Mammary microvascular endothelial cell (primary cell): Measurements from ENCODE around the gene XRRA1. TPM values are rescaled to one million over a fixed set of nuclear protein-coding genes. Genes with fewer than 3 reads are reported as not detected.

Source experiments
- total RNA-seq: library from RNA; depleted of rRNA; stranded (reverse); fragments of >200 nt; gene quantifications from 2 replicates; pipeline ENCODE4 v1.2.3, GENCODE V29; 2015

The XRRA1 gene
- 3.2 and 4.7 TPM in 2 replicates for total RNA-seq

GRCh38 chr11:74948898-74949752 lies at the start of gene XRRA1, which contains the start of gene SPCS2:
Gene XRRA1, minus strand, starts transcription at chr11:74949091. Its CDS starts 8,213 bp downstream, at chr11:74940878.
Gene SPCS2, plus strand, starts transcription at chr11:74949266. Its CDS starts 20 bp downstream, at chr11:74949286.

GRCh38 chr11:74988541-74989259 lies 39.8 kb upstream of the XRRA1 start, which contains the start of gene NEU3:
Gene NEU3, plus strand, starts transcription at chr11:74988933. Its CDS starts 128 bp downstream, at chr11:74989061.

Other genes with a start within 250 kb of the XRRA1 start
- gene CHRDL2, start 217.7 kb downstream of the XRRA1 start, total RNA-seq = not detected in 2 replicates
- 19.4 and 20.0 TPM in 2 replicates for gene RNF169, start 200.2 kb downstream of the XRRA1 start, total RNA-seq
- gene SPCS2, start 175 bp upstream of the XRRA1 start, total RNA-seq = 30.4 and 43.7 TPM in 2 replicates
- 3.0 and 3.5 TPM in 2 replicates for gene NEU3, start 39.8 kb upstream of the XRRA1 start, total RNA-seq
- not detected in 2 replicates for gene OR2AT4, start 147.8 kb upstream of the XRRA1 start, total RNA-seq
- gene SLCO2B1, start 202.0 kb upstream of the XRRA1 start, total RNA-seq = 0.15 and 0.60 TPM in 2 replicates